GM04504 (cell line): Measurements from ENCODE around the gene HSPA12A.
A peak's percentile ranks its signal among the peaks of the same experiment; 100 is the strongest.

Experiments
- DNase-seq: peaks from one replicate; pipeline ENCODE4 v3.0.0-alpha.2; 2012; ENCODE audit warnings: low read depth

Gene HSPA12A

GRCh38 chr10:116741391-116742351 is 695 bp downstream of the HSPA12A start:
- no peak for DNase-seq

GRCh38 chr10:116740971-116741370 is 1.4 kb downstream of the HSPA12A start:
- DNase-seq, result no peak

GRCh38 chr10:116738339-116738738 is 4.0 kb downstream of the HSPA12A start:
- no peak for DNase-seq

- DNase-seq, result no peak
Measured at GRCh38 chr10:116737627-116738327, 4.6 kb downstream of the HSPA12A start.

GRCh38 chr10:116733566-116733965 is 8.8 kb downstream of the HSPA12A start:
- peak; percentile 54 for DNase-seq

- DNase-seq, result no peak
Measured at GRCh38 chr10:116732573-116732972, 9.8 kb downstream of the HSPA12A start.

GRCh38 chr10:116730464-116731260 is 11.7 kb downstream of the HSPA12A start:
- no peak for DNase-seq

GRCh38 chr10:116729243-116729642 is 13.1 kb downstream of the HSPA12A start:
- no peak for DNase-seq

GRCh38 chr10:116728526-116729096 is 13.8 kb downstream of the HSPA12A start:
- no peak for DNase-seq

- no peak for DNase-seq
Measured at GRCh38 chr10:116723428-116724281, 18.7 kb downstream of the HSPA12A start.

- DNase-seq, result no peak
Measured at GRCh38 chr10:116722736-116723427, 19.5 kb downstream of the HSPA12A start.

GRCh38 chr10:116721547-116722392 is 20.6 kb downstream of the HSPA12A start:
- no peak for DNase-seq

GRCh38 chr10:116720668-116721546 is 21.5 kb downstream of the HSPA12A start:
- no peak for DNase-seq

- no peak for DNase-seq
Measured at GRCh38 chr10:116720241-116720643, 22.1 kb downstream of the HSPA12A start.

- DNase-seq, result no peak
Measured at GRCh38 chr10:116719804-116720203, 22.6 kb downstream of the HSPA12A start.

- DNase-seq, result no peak
Measured at GRCh38 chr10:116718058-116718457, 24.3 kb downstream of the HSPA12A start.

GRCh38 chr10:116716381-116716780 is 26.0 kb downstream of the HSPA12A start:
- DNase-seq, result no peak

- no peak for DNase-seq
Measured at GRCh38 chr10:116715839-116716377, 26.5 kb downstream of the HSPA12A start.
